Hepatocyte (in vitro differentiated cells): ENCODE measurements around the gene BEX2. TPM values are rescaled to one million over a fixed set of nuclear protein-coding genes. Genes with fewer than 3 reads are reported as not detected.
"Not testable (repeated sequence)": the region's sequence is repeated elsewhere in the genome, so short reads cannot be mapped to it uniquely, and the experiment has no call there.

ENCODE experiments used
- DNase-seq: peaks from one replicate; pipeline ENCODE4 v3.0.0-alpha.2; 2016; ENCODE audit warnings: low spot score
- H2AFZ ChIP-seq: fragments of 200-600 bp; sonication (generic); 2 replicates; pipeline ENCODE4 v1.6.0; 2016; ENCODE audit warnings: antibody characterized with exemption, mild to moderate bottlenecking
- H3K27ac ChIP-seq: fragments of 200-600 bp; sonication (generic); 2 replicates; pipeline ENCODE4 v1.5.1; 2016; ENCODE audit warnings: mild to moderate bottlenecking
- H3K27me3 ChIP-seq: fragments of 200-600 bp; sonication (generic); 2 replicates; pipeline ENCODE4 v1.6.1; 2016
- H3K36me3 ChIP-seq: fragments of 200-600 bp; sonication (generic); replicated peaks from 2 replicates; pipeline ENCODE4 v1.5.1; 2016; ENCODE audit warnings: low read depth; ENCODE audit not compliant: insufficient read depth
- H3K4me1 ChIP-seq: fragments of 200-600 bp; sonication (generic); 2 replicates; pipeline ENCODE4 v1.5.1; 2016; ENCODE audit warnings: mild to moderate bottlenecking, moderate library complexity; ENCODE audit not compliant: insufficient read depth
- H3K4me2 ChIP-seq: fragments of 200-600 bp; sonication (generic); 2 replicates; pipeline ENCODE4 v1.6.0; 2016
- H3K4me3 ChIP-seq: fragments of 200-600 bp; sonication (generic); 2 replicates; pipeline ENCODE4 v1.5.1; 2016; ENCODE audit warnings: mild to moderate bottlenecking
- H3K79me2 ChIP-seq: fragments of 200-600 bp; sonication (generic); 2 replicates; pipeline ENCODE4 v1.6.0; 2017; ENCODE audit warnings: mild to moderate bottlenecking
- H3K9me2 ChIP-seq: fragments of 200-600 bp; sonication (generic); replicated peaks from 2 replicates; pipeline ENCODE4 v1.6.0; 2017; ENCODE audit warnings: mild to moderate bottlenecking; ENCODE audit not compliant: insufficient read depth
- H3K9me3 ChIP-seq: fragments of 200-600 bp; sonication (generic); 2 replicates; pipeline ENCODE4 v1.5.1; 2016; ENCODE audit warnings: low read depth, mild to moderate bottlenecking
- H4K20me1 ChIP-seq: fragments of 200-600 bp; sonication (generic); 2 replicates; pipeline ENCODE4 v1.6.0; 2016; ENCODE audit warnings: mild to moderate bottlenecking; ENCODE audit not compliant: insufficient read depth, poor library complexity, severe bottlenecking
- CTCF ChIP-seq: fragments of 200-600 bp; sonication (generic); IDR thresholded peaks from 2 replicates; pipeline ENCODE4 v1.5.1; 2016; ENCODE audit warnings: antibody characterized with exemption, mild to moderate bottlenecking; ENCODE audit not compliant: poor library complexity
- EZH2 ChIP-seq: fragments of 200-600 bp; sonication (generic); IDR thresholded peaks from 2 replicates; pipeline ENCODE4 v1.6.1; 2016; ENCODE audit warnings: antibody characterized with exemption, mild to moderate bottlenecking, borderline replicate concordance
- EZH2phosphoT487 ChIP-seq: fragments of 200-600 bp; sonication (generic); IDR thresholded peaks from one replicate; pipeline ENCODE4 v1.6.1; 2018; ENCODE audit warnings: antibody characterized with exemption, mild to moderate bottlenecking, low read depth, moderate library complexity; ENCODE audit not compliant: unreplicated experiment, severe bottlenecking
- WGBS: methylation state at CpG from one replicate; pipeline ENCODE4 v1.1.6; 2016; ENCODE audit warnings: low lambda C conversion rate; ENCODE audit errors: missing lambda C conversion rate; 5-methylcytosine and 5-hydroxymethylcytosine counted together
- polyA plus RNA-seq: library from polyadenylated mRNA; unstranded; fragments of >200 nt; fragmentation: Nextera tagmentation; extraction: Ambion mirVana; gene quantifications from 2 replicates; pipeline ENCODE4 v1.2.1, GENCODE V29; 2016
- total RNA-seq: library from RNA; depleted of rRNA; stranded (reverse); fragments of >200 nt; gene quantifications from 2 replicates; pipeline ENCODE4 v1.2.3, GENCODE V29; 2014

The BEX2 gene
- total RNA-seq (28.1 and 37.7 TPM in 2 replicates), polyA plus RNA-seq (39.1 and 45.4 TPM in 2 replicates)

GRCh38 chrX:103310555-103311398 is at the start of gene BEX2:
Gene BEX2 (minus strand): TSS chrX:103310990. CDS start chrX:103309976, 1,014 bp downstream.
- Histone ChIP-seq H3K9me3 (no peaks in the 10 kb centered on the region), H3K4me1 (no peaks in the 10 kb centered on the region), H3K27me3 (no peaks in the 10 kb centered on the region), H3K79me2 (no peaks in the 10 kb centered on the region), H3K4me2 (peak within 1 kb of the TSS; percentile 71), H3K36me3 (no peaks in the 10 kb centered on the region), H3K9me2 (no peaks in the 10 kb centered on the region), H4K20me1 (no peaks in the 10 kb centered on the region), H3K4me3 (peak within 1 kb of the TSS; percentile 58), H2AFZ (peak within 1 kb of the TSS; percentile 63), H3K27ac (peak within 1 kb of the TSS; percentile 53)
- 41% methylated on average over 16 of the region's 52 CpGs for WGBS
- peak; percentile 90 for DNase-seq
- no peak for TF ChIP-seq EZH2phosphoT487

- WGBS: 76% methylated on average over 2 of the region's 2 CpGs
- Histone ChIP-seq H3K36me3 (no peaks in the 10 kb centered on the region), H3K4me3 (no peak overlapping the region), H4K20me1 (no peaks in the 10 kb centered on the region), H3K9me3 (no peaks in the 10 kb centered on the region), H3K79me2 (peaks cover 26% of the 10 kb centered on the region), H3K4me1 (no peaks in the 10 kb centered on the region), H3K4me2 (no peak overlapping the region), H3K27me3 (no peaks in the 10 kb centered on the region), H3K27ac (no peak overlapping the region), H2AFZ (no peak overlapping the region), H3K9me2 (no peaks in the 10 kb centered on the region)
- no peak for DNase-seq
- no peak for TF ChIP-seq CTCF
- TF ChIP-seq EZH2phosphoT487: no peak
- TF ChIP-seq EZH2: no peak
Observed at GRCh38 chrX:103360092-103360491, 49.3 kb upstream of the BEX2 start.

GRCh38 chrX:103359605-103360004 is 48.8 kb upstream of the BEX2 start:
- H4K20me1 ChIP-seq, DNase-seq, H2AFZ ChIP-seq, H3K4me3 ChIP-seq, H3K4me1 ChIP-seq, H3K27ac ChIP-seq, H3K9me3 ChIP-seq, H3K36me3 ChIP-seq, H3K9me2 ChIP-seq, H3K4me2 ChIP-seq, H3K27me3 ChIP-seq: not testable (repeated sequence)
- peaks cover 26% of the 10 kb centered on the region for H3K79me2 ChIP-seq
- 79% methylated on average over 3 of the region's 3 CpGs for WGBS

- peak overlapping the region; percentile 54 for H3K4me3 ChIP-seq
- H3K79me2 ChIP-seq: peaks cover 26% of the 10 kb centered on the region
- no peaks in the 10 kb centered on the region for H3K4me1 ChIP-seq
- H2AFZ ChIP-seq: no peak overlapping the region
- H3K36me3 ChIP-seq: no peaks in the 10 kb centered on the region
- H3K9me2 ChIP-seq: no peaks in the 10 kb centered on the region
- H3K9me3 ChIP-seq: no peaks in the 10 kb centered on the region
- TF ChIP-seq EZH2 (no peak), CTCF (no peak), EZH2phosphoT487 (no peak)
- WGBS: 64% methylated on average over 2 of the region's 2 CpGs
- H3K4me2 ChIP-seq: peak overlapping the region; percentile 77
- no peak for DNase-seq
- H3K27ac ChIP-seq: peak overlapping the region; percentile 97
- H3K27me3 ChIP-seq: no peaks in the 10 kb centered on the region
- H4K20me1 ChIP-seq: no peaks in the 10 kb centered on the region
Observed at GRCh38 chrX:103357871-103358270, 47.1 kb upstream of the BEX2 start.
